ENCODE results near the gene RGMB.

Gene RGMB

GRCh38 chr5:98840946-98841345 is 67.5 kb downstream of the RGMB start:
- no peak overlapping the region for H3K4me3 ChIP-seq (ENCODE audit: control insufficient read depth, low read depth, low read length)
- no peak for DNase-seq (ENCODE audit: low read depth)
- TF ChIP-seq CTCF (IDR thresholded peaks at IDR 0.05; ENCODE audit: control insufficient read depth, insufficient read depth, low read depth, low read length, missing control alignments), result no peak

- H3K4me3 ChIP-seq (ENCODE audit: control insufficient read depth, low read depth, low read length), result no peak overlapping the region
- TF ChIP-seq CTCF (IDR thresholded peaks at IDR 0.05; ENCODE audit: control insufficient read depth, insufficient read depth, low read depth, low read length, missing control alignments), result no peak
- no peak for DNase-seq (ENCODE audit: low read depth)
Measured at GRCh38 chr5:98843481-98843880, 70.0 kb downstream of the RGMB start.

GRCh38 chr5:98844865-98845264 is 71.4 kb downstream of the RGMB start:
- no peak for TF ChIP-seq CTCF (IDR thresholded peaks at IDR 0.05; ENCODE audit: control insufficient read depth, insufficient read depth, low read depth, low read length, missing control alignments)
- DNase-seq (ENCODE audit: low read depth), result no peak
- H3K4me3 ChIP-seq (ENCODE audit: control insufficient read depth, low read depth, low read length), result no peak overlapping the region

- H3K4me3 ChIP-seq (ENCODE audit: control insufficient read depth, low read depth, low read length), result no peak overlapping the region
- no peak for DNase-seq (ENCODE audit: low read depth)
- no peak for TF ChIP-seq CTCF (IDR thresholded peaks at IDR 0.05; ENCODE audit: control insufficient read depth, insufficient read depth, low read depth, low read length, missing control alignments)
Measured at GRCh38 chr5:98845878-98846277, 72.4 kb downstream of the RGMB start.
